ENCODE data around the gene PKIB.

- no peak for TF ChIP-seq CTCF (IDR thresholded peaks at IDR 0.05)
- no peak for TF ChIP-seq EP300 (IDR thresholded peaks at IDR 0.05)
- no peak for TF ChIP-seq POLR2A (IDR thresholded peaks at IDR 0.05)
Measured at GRCh38 chr6:122616877-122617276, 6.7 kb downstream of the PKIB start.

All from ovary (tissue), 3 donors.